Measurements from ENCODE around the gene LIMS2.

DNA sequence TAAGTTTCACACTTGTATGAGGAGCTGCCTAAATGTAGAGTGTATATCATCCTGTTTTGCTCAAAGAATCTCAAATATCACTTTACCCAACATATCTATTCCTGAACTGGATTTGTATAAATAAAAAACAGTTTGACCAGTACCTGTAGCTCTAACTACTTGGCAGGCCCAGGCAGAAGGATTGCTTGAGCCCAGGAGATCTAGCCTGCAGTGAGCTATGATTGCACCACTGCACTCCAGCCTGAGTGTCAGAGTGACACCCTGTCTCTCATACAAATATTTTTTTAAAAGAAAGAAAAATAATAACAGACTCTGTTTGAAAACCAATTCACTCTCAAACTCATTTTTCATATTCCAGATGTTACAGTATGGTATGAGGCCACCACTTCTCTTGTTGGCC lies 7.7 kb upstream of the LIMS2 start:
- TF ChIP-seq, protein P1, sequence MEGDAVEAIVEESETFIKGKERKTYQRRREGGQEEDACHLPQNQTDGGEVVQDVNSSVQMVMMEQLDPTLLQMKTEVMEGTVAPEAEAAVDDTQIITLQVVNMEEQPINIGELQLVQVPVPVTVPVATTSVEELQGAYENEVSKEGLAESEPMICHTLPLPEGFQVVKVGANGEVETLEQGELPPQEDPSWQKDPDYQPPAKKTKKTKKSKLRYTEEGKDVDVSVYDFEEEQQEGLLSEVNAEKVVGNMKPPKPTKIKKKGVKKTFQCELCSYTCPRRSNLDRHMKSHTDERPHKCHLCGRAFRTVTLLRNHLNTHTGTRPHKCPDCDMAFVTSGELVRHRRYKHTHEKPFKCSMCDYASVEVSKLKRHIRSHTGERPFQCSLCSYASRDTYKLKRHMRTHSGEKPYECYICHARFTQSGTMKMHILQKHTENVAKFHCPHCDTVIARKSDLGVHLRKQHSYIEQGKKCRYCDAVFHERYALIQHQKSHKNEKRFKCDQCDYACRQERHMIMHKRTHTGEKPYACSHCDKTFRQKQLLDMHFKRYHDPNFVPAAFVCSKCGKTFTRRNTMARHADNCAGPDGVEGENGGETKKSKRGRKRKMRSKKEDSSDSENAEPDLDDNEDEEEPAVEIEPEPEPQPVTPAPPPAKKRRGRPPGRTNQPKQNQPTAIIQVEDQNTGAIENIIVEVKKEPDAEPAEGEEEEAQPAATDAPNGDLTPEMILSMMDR (IDR thresholded peaks at IDR 0.05 in 8 of 11, conservative IDR thresholded peaks at IDR 0.05 in 3 of 11) = no peak
- no peak for TF ChIP-seq POLR2A (IDR thresholded peaks at IDR 0.05)

Measured in spleen (tissue), 7 donors.